Measurements from ENCODE around the gene THOC6.

The THOC6 gene

GRCh38 chr16:3049921-3050481 is 26.2 kb downstream of the THOC6 start:
- no peak for ATAC-seq
- TF ChIP-seq ARNTL (CRISPR knock-in tag; IDR thresholded peaks at IDR 0.05; ENCODE audit: borderline replicate concordance, low read depth) (no peak), CSRNP3 (CRISPR knock-in tag; IDR thresholded peaks at IDR 0.05) (no peak), ZNF565 (CRISPR knock-in tag; conservative IDR thresholded peaks at IDR 0.05; ENCODE audit: low read depth) (no peak), PATZ1 (CRISPR knock-in tag; IDR thresholded peaks at IDR 0.05; ENCODE audit: borderline replicate concordance) (no peak)

GRCh38 chr16:3050487-3050886 is 26.7 kb downstream of the THOC6 start:
- no peak for ATAC-seq
- TF ChIP-seq PATZ1 (CRISPR knock-in tag; IDR thresholded peaks at IDR 0.05; ENCODE audit: borderline replicate concordance) (no peak), ISL1 (CRISPR knock-in tag; IDR thresholded peaks at IDR 0.05) (no peak), SNAI2 (CRISPR knock-in tag; IDR thresholded peaks at IDR 0.05) (no peak)

GRCh38 chr16:3051009-3051408 is 27.2 kb downstream of the THOC6 start:
- ATAC-seq: no peak

GRCh38 chr16:3051494-3051893 is 27.7 kb downstream of the THOC6 start:
- no peak for ATAC-seq
- TF ChIP-seq ESRRG (CRISPR knock-in tag; IDR thresholded peaks at IDR 0.05) (no peak), OSR1 (CRISPR knock-in tag; IDR thresholded peaks at IDR 0.05) (no peak), ZFP30 (CRISPR knock-in tag; IDR thresholded peaks at IDR 0.05) (no peak), ZNF565 (CRISPR knock-in tag; conservative IDR thresholded peaks at IDR 0.05; ENCODE audit: low read depth) (no peak), GLIS3 (CRISPR knock-in tag; IDR thresholded peaks at IDR 0.05) (no peak), RARB (CRISPR knock-in tag; IDR thresholded peaks at IDR 0.05) (no peak), ZNF70 (CRISPR knock-in tag; IDR thresholded peaks at IDR 0.05) (no peak), ZNF8 (CRISPR knock-in tag; IDR thresholded peaks at IDR 0.05) (no peak), SNAI2 (CRISPR knock-in tag; IDR thresholded peaks at IDR 0.05) (no peak), CSDC2 (CRISPR knock-in tag; IDR thresholded peaks at IDR 0.05) (no peak), POU6F1 (CRISPR knock-in tag; IDR thresholded peaks at IDR 0.05; ENCODE audit: borderline replicate concordance, low read depth) (no peak), CSRNP3 (CRISPR knock-in tag; IDR thresholded peaks at IDR 0.05) (no peak), ZFP3 (CRISPR knock-in tag; IDR thresholded peaks at IDR 0.05) (no peak), CREB5 (CRISPR knock-in tag; IDR thresholded peaks at IDR 0.05; ENCODE audit: low read depth) (no peak), TCF4 (CRISPR knock-in tag; IDR thresholded peaks at IDR 0.05; ENCODE audit: borderline replicate concordance) (no peak)

More at GRCh38 chr16:3051009-3051408, 27.2 kb downstream of the THOC6 start:
- TF ChIP-seq CREB5 (CRISPR knock-in tag; IDR thresholded peaks at IDR 0.05; ENCODE audit: low read depth) (no peak), ZFP30 (CRISPR knock-in tag; IDR thresholded peaks at IDR 0.05) (no peak), GLIS3 (CRISPR knock-in tag; IDR thresholded peaks at IDR 0.05) (no peak), PPARA (CRISPR knock-in tag; IDR thresholded peaks at IDR 0.05; ENCODE audit: borderline replicate concordance) (no peak), POU6F1 (CRISPR knock-in tag; IDR thresholded peaks at IDR 0.05; ENCODE audit: borderline replicate concordance, low read depth) (no peak)
